Tibial nerve (tissue), 4 donors: ENCODE results near the gene SECISBP2.
"Not testable (repeated sequence)": the region's sequence is repeated elsewhere in the genome, so short reads cannot be mapped to it uniquely, and the experiment has no call there.

ENCODE experiments used
- CTCF ChIP-seq, 5 experiments: fragments of 200-600 bp in 3 of 5; fragments of 450-650 bp in 2 of 5; sonication (generic) in 3 of 5; IDR thresholded peaks; one replicate each; pipeline ENCODE4 v1.5.1; 2016 to 2019; ENCODE audit warnings: antibody characterized with exemption in 5 of 5, mild to moderate bottlenecking in 3 of 5, moderate library complexity in 2 of 5
- EP300 ChIP-seq, 2 donors: sonication (generic); formaldehyde crosslinking; IDR thresholded peaks; one replicate each; pipeline ENCODE4 v1.6.1; 2017; ENCODE audit warnings: antibody characterized with exemption in 2 of 2, mild to moderate bottlenecking in 1 of 2

DNA sequence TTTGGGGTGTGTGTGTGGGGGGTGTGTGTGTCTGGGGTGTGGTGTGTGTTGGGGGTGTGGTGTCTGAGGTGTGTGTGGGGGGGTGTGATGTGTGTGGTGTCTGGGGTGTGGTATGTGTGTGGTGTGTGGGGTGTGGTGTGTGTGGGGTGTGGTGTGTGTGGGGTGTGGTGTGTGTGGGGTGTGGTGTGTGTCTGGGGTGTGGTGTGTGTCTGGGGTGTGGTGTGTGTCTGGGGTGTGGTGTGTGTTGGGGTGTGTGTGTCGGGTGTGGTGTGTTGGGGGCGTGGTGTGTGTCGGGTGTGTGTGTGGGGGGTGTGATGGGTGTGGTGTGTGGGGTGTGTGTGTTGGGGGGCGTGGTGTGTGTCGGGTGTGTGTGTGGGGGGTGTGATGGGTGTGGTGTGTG is 53.5 kb downstream of the SECISBP2 start:
- TF ChIP-seq CTCF, EP300 (IDR thresholded peaks at IDR 0.05): not testable (repeated sequence)
